CD4-positive, alpha-beta T cell treated with Interleukin-15 for 4 hours (primary cell): Measurements from ENCODE around the gene MAP3K14.
"Not testable (repeated sequence)": the region's sequence is repeated elsewhere in the genome, so short reads cannot be mapped to it uniquely, and the experiment has no call there.

Experiments used
- DNase-seq: peaks from one replicate; pipeline ENCODE4 v3.0.0-alpha.2; 2020; ENCODE audit warnings: low spot score

MAP3K14 gene

DNA sequence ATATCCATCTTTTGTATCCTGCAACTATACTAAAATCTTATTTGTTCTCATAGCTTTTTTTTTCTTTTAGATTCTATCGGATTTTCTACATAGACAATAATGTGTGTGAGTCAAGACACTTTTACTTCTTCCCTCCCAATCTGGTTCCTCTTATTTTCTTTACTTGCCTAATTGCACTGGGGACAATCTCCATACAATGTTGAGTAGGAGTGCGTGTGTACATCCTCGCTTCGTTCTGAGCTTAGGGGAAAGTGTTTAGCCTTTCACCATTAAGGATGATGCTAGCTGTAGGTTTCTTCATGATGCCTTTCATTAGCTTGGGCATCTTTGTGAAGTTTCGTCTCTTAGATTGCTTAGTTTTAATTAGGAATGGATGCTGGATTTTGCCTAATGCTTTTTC, 57.8 kb downstream of the MAP3K14 start:
- no peak for DNase-seq

DNA sequence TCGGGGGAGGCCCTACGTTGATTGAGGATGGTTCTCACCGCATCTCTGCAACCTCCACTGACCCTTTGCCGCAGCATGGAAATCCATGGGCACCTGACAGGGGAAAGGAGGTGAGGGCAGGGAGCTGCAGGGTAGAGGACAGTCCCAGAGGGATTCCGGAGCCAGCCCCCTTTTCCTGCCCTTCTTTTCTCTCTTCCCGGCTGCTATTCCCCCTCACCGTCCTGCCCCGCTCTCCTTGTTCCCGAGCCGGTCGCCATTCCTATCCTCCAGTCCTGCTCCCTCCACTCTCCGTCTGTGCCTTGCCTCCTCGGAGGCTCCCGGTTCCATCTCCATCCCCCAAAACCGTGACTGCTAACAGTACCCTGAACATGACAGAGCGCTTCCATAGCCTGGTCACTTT, 59.7 kb downstream of the MAP3K14 start:
- no peak for DNase-seq

DNA sequence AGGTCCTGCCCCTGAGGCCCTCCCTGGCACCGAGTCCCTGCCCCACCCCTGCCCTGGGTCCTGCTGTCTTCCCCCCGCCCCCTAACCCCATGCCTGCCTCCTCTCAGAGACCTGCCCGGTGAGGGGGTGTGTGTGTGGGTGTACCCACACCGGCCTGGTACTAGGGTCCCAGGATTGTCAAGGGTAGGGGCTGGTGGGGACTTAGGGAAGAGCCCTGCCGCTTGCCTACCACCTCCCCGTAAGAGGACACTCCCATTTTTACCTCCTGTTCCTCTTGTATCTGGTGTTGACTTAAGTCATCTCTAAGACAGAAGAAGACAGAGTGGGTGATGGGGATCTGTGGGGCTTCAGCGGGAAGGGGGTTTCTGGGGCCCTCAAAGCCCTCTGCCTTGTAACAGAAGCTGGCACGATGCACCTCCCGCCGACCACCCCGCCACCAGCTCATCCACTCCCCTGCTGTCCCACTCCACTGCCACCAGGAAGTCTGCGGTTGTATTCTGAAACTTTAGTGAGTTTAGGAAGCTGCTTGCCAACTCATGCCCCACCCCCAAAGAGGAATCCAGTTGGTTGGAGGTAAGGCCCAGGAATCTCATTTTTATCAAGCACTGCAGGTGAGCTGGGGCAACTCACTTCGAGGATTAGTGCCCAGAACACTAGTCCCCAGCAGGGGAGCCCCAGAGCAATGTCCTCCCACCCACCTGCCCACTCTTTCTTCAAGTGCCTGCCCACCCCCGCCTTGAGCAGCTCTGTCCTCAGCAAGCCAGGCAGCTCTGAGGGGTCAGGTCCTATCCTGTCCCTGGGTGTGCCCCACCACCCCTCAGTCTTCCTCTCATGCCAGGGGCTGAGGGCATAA, 60.5 kb downstream of the MAP3K14 start:
- DNase-seq = no peak

DNA sequence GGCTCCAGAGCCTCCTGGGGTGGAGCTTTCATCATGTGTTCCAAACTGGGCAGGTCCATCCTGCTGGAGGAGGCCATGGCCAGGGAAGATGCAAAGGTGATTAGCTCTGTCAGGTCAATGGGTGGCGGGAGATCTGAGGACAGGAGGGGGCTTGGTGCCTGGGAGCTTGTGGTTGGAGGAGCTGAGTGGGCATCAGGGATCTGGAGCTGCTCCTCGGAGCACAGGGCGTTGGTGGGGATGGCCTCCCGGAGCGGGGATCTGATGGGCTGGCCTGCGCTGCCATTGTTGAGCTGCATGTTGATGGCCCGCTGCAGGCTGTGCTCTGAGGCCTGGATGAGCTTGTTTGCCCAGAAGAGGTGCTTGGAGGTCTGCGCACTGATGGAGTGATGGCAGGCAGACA, 61.5 kb downstream of the MAP3K14 start:
- DNase-seq = no peak

DNA sequence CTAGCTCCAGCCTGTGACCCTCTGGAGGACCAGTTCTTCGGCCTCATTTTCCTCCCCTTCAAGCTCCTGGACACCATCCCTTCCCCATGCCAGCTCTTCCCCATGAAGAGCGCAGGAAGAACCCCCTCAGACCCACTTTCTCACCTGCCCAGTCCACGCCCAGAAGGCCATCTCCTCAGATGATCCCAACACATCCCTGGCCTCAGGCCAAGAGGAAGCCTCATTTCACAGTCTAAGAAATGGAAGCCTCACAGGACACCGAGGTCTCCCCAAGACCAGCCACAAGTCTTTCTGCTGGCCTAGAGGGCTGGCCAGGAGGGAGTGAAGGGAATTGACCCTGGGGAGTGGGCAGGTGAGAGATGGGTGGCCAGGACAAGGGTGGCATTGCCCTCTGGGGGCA, 62.9 kb downstream of the MAP3K14 start:
- no peak for DNase-seq

DNA sequence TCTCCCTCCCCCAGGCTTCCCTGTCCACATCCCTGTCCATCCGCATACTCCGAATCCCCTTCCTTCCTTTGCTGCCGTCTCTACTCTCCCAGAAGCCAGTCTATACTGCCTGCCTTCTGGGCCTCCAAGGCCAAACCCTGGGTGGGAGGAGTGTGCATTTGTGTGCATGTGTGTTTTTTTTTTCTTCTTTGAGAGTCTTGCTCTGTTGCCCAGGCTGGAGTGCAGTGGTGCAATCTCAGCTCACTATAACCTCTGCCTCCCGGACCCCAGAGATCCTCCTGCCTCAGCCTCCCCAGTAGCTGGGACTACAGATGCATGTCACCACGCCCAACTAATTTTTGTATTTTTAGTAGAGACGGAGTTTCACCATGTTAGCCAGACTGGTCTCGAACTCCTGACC, 63.6 kb downstream of the MAP3K14 start:
- not testable (repeated sequence) for DNase-seq

DNA sequence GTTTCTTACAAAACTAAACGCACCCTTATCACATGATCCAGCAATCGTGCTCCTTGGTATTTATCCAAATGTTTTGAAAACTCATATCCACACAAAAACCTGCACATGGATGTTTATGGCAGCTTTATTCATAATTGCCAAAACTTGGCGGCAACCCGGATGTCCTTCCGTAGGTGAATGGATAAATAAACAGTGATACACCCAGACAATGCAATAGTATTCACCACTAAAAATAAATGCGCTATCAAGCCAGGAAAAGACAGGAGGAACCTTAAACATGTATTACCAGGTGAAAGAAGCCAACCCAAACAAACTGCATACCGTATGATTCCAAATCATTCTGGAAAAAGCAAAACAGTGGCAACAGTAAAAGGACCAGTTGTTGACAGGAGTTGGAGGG, 64.9 kb downstream of the MAP3K14 start:
- DNase-seq = no peak

DNA sequence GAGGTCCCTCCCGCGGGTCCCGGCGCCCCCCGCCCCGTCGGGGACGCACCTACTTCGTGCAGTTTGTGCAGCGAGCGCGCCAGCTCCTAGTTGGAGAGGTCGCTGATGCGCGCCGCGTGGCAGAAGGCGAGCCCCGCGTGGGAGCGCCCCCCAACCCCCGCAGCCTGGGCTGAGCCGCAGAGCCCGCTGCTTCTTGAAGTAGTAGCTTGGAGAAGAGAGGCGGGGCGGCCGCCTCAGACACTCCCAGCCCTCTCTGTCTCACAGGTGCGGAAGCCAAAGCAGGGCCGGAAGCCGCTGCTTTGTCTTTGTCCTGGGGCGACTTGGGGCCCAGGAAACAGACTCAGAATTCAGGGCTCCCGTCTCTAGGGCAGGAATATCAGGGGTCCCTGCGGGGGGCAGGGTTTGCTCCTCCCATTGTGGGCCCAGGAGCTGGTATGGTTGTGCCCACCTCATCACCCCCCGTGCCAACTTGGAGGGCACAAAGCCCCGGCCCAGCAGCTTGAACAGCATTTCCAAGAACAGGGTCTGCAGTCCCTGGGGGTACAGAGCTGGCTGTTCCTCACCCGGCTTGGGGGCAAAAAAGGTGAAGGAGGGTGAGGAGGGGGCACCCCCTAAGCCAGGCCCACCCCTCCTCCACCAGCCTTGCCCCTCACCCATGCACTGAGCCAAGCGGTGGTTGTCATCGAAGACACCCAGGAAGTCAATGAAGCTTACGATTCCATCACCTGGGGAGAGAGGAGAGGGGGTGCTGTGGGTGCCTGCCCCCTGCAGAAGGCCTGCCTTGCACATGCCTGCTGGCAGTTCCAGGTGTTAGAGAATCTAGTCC, 68.5 kb downstream of the MAP3K14 start:
- peak; percentile 79 for DNase-seq

DNA sequence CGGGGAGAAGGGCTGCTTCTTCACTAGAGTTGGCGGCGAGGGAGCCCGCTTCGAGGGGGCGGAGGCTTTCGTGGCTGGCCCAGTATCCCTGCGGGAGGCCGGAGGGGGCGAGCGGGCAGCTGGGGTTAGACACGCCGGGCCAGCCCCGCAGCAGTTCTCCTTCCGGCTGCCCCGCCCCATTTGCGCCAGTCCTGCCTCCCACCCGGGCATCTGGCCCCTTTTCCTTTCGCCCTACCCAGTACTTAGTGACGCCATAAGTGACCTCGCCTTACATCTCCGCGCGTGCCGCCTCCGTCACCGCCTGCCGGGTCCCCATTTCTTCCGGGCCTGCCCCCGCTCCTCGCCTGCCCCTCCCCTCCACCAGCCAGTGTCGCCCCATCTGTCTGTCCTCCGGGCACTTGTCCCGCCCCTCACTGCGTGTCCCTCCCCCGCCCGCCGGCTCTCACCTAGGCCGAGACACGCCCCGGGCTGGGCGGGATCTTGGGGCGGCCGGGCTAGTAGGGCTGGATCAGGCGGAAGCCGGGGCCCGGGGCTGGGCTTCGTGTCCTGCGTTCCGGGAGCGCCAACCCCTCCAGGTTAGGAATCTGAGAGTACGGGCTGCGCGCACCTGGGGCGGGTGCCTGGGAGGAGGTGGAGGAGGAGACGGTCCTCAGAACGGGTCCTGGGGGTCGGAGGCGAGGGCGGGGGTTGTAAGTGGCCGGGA, 69.2 kb downstream of the MAP3K14 start:
- DNase-seq = peak; percentile 96

DNA sequence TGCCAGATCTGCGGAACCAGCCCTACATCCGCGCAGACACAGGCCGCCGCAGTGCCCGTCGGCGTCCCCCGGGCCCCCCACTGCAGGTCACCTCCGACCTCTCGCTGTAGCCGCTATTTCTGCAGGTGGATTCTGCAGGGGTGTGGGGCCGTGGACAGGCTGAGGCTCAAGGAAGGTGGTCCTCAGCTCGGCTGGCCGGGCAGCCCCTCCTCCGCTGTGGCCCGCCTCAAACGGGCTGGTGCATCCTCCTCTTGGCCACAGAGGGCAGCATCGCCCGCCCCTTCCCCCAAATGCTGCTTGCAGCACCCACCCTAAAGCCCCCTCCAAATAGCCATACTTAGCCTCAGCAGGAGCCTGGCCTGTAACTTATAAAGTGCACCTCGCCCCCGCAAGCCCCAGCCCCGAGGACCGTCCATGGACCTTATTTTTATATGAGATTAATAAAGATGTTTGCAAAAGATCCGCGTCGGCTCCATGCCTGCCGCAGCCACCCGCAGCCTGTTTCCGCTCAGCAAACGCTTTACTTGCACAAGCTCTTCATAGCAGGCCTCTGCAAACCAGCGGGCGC, 69.9 kb downstream of the MAP3K14 start:
- DNase-seq = no peak

DNA sequence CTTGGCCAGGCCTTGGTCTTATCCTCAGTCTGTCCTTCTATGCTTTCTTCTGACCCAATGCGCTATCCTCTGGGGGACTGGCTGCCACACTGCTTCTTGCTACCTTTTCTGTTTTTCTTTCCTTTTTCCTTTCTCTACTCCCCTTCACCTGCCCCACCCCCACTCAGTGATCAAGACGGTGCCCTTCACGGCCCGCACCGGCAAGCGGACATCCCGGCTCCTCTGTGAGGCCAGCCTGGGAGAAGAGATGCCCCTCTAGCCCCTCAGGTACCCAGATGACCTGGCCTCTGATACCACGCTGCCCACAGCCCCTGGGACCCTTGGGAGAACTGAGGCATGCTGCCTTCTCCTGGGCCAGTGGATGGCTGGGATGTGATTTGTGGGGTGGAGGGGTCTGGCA, 70.5 kb downstream of the MAP3K14 start:
- no peak for DNase-seq

DNA sequence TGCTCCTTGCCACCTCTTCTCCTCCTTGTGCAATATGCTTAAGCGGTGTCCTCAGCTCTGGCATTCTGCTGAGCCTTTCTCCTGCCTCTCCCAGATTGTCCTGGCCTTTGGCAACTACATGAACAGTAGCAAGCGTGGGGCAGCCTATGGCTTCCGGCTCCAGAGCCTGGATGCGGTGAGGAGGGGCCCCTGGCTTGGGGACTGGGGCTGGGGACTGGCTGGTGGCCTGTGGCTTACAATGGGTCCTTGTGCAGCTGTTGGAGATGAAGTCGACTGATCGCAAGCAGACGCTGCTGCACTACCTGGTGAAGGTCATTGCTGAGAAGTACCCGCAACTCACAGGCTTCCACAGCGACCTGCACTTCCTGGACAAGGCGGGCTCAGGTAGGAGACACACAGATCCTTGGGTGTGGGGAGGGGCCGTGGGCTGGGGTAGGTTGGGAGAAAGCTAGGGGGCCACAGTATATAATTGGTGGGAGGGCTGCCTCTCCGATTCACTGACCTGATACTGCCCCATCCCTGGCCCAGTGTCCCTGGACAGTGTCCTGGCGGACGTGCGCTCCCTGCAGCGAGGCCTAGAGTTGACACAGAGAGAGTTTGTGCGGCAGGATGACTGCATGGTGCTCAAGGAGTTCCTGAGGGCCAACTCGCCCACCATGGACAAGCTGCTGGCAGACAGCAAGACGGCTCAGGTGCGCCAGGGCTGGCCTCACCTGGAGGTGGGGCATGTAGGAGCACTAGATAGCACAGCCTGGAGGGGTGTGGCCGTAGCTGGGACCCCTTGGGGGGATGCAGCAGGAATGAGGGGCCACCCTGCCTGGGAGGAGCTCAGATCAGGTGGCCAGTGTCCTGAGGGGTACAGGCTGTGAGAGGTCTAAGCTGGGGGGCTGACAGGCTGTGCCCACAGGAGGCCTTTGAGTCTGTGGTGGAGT, 71.8 kb downstream of the MAP3K14 start:
- DNase-seq = no peak

DNA sequence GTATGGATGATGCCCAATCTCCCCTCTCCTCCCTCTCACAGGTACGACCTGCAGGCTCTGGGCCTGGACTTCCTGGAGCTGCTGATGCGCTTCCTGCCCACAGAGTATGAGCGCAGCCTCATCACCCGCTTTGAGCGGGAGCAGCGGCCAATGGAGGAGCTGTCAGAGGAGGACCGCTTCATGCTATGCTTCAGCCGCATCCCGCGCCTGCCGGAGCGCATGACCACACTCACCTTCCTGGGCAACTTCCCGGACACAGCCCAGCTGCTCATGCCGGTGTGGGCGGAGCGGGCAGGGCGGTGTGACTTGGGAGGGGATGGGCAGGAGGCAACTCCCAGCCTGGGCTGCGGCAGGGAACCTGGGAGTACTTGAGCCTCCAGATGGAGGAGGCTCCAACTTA, 73.1 kb downstream of the MAP3K14 start:
- no peak for DNase-seq

DNA sequence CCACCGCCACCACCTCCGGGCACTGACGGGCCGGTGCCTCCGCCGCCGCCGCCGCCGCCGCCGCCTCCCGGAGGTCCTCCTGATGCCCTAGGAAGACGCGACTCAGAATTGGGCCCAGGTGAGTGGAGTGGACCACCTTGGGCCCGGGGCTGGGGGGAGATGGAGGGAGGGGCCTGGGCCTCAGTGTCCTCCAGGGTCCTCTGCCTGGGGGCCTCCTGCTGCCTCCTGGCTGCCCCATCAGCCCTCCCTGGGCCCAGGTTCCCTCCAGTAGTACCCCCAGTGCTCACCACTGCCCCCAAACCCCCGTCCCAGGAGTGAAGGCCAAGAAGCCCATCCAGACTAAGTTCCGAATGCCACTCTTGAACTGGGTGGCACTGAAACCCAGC, 74.8 kb downstream of the MAP3K14 start:
- no peak for DNase-seq

DNA sequence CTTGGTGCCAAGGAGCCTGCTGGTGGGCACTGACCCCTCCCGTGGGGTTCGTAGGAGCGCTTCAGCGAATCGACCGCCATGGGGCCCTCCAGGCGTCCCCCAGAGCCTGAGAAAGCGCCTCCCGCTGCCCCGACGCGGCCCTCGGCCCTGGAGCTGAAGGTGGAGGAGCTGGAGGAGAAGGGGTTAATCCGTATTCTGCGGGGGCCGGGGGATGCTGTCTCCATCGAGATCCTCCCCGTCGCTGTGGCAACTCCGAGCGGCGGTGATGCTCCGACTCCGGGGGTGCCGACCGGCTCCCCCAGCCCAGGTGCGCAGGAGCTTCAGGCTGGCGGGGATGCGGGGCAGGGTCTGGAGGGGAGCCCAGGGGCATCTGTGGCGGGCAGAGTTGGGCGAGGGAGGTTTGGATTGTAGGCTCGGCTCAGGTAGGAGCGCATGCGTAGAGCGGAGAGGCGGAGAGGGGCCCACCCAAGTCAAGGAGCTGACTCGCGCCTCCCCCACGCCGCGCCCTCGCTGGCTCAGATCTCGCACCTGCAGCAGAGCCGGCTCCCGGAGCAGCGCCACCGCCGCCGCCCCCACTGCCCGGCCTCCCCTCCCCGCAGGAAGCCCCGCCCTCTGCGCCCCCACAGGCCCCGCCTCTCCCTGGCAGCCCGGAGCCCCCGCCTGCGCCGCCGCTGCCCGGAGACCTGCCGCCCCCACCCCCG, 75.3 kb downstream of the MAP3K14 start:
- DNase-seq = no peak

DNA sequence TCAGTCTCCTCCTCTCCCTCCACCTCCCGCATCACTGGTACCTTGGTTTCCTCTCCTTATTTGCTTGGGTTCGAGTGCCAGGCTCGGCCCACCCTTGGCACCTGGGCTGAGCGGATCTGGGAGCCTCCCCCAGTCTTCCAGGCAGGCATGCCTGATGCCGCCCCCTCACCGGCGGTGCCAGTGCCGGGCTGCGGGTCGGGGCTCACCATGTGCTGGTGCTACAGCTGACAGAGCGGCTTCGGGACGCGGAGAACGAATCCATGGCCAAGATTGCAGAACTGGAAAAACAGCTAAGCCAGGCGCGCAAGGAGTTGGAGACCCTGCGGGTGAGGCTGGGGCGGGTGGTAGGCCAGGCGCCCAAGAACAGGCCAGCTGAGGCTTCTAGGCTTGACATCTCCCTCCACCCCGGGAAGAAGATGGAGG, 75.9 kb downstream of the MAP3K14 start:
- DNase-seq = no peak

DNA sequence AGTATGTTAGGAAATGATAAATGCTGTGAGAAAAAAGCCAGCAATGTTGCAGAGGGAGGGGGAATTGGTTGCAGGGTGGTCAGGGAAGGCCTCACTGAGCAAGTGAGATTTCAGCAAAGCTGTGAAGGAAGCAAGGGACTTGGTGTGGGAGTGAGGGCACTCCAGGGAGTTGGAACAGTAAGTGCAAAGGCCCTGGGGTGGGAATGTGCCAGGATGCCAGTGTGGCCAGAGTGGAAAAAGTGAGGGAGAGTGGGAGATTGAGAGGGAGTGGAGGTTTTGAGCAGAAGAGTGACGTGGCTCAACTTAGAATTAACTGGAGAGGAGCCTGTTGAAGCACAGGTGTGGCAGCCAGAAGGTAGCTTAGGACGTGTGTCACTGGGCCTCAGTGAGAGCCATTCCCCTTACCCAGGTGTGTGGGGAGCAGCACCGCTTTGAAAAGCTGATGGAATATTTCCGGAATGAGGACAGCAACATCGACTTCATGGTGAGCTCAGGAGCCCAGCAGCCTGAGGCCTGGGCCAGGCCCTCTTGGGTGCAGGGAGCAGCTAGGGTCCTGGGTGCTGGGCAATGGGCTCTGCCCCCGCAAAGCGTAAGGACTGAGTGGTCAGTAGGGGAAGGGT, 78.6 kb downstream of the MAP3K14 start:
- no peak for DNase-seq

DNA sequence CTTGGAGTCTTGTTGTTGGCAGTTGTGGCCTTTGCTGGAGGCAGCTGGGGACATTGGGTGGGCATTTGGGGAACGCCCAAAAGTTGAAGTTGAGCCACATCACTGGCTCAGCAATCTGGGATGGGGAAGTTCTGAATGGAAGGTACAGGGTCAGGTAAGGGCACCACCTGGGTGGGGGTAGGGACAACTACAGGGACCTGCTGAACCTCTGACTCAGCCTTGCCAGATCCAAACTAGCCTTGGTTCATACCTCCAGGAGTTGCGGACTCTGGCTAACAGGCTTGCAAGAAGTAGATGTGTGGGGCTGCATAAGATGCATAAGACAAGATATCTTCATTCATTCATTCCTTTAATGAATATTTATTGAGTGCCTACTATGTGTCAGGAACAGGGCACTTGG, 79.1 kb downstream of the MAP3K14 start:
- no peak for DNase-seq

DNA sequence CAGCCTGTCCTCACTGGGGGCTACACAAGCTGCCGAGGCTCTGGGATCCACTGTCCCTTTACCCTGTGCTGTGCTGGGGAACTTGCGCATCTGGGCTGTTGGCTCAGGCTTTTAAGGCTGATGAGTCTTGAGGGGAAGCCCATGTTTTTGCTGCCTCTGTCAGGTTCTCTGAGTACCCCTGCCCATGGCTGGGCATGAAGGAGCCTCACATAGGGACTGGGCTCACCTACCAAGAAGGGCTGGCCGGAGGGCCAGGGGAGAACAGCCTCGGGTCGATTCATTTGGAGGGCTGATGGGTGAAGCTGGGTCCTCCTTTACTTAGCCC, 80.6 kb downstream of the MAP3K14 start:
- DNase-seq = no peak
